HG03064 (cell line): Measurements from ENCODE around the gene RNF187.
"Not testable (repeated sequence)": the region's sequence is repeated elsewhere in the genome, so short reads cannot be mapped to it uniquely, and the experiment has no call there.

Experiments
- ATAC-seq: cut with Tn5 transposase; IDR thresholded peaks from one replicate; pipeline ENCODE4 v1.9.1; 2021; ENCODE audit warnings: low read depth; ENCODE audit not compliant: unreplicated experiment

Gene RNF187

GRCh38 chr1:228483789-228484188 lies 3.4 kb upstream of the RNF187 start:
- ATAC-seq = no peak

- ATAC-seq = peak; percentile 54
These were observed 416 bp upstream of the RNF187 start for GRCh38 chr1:228486596-228487335.

- no peak for ATAC-seq
These were observed 1.1 kb downstream of the RNF187 start for GRCh38 chr1:228488125-228488817.

GRCh38 chr1:228488818-228489674 lies 1.9 kb downstream of the RNF187 start:
- ATAC-seq = no peak

- no peak for ATAC-seq
These were observed 3.2 kb downstream of the RNF187 start for GRCh38 chr1:228490120-228491078.

GRCh38 chr1:228493141-228494043 lies 6.2 kb downstream of the RNF187 start:
- ATAC-seq = no peak

GRCh38 chr1:228494044-228494353 lies 6.8 kb downstream of the RNF187 start:
- ATAC-seq = no peak

GRCh38 chr1:228494391-228494790 lies 7.2 kb downstream of the RNF187 start:
- no peak for ATAC-seq

- ATAC-seq = no peak
These were observed 8.0 kb downstream of the RNF187 start for GRCh38 chr1:228494970-228495853.

GRCh38 chr1:228496084-228496483 lies 8.9 kb downstream of the RNF187 start:
- ATAC-seq = no peak

GRCh38 chr1:228496494-228496893 lies 9.3 kb downstream of the RNF187 start:
- no peak for ATAC-seq

- no peak for ATAC-seq
These were observed 10.0 kb downstream of the RNF187 start for GRCh38 chr1:228497206-228497605.

GRCh38 chr1:228497817-228498216 lies 10.6 kb downstream of the RNF187 start:
- no peak for ATAC-seq

- no peak for ATAC-seq
These were observed 13.1 kb downstream of the RNF187 start for GRCh38 chr1:228500143-228500734.

GRCh38 chr1:228500901-228501871 lies 14.0 kb downstream of the RNF187 start:
- peak; percentile 89 for ATAC-seq

- ATAC-seq = no peak
These were observed 15.3 kb downstream of the RNF187 start for GRCh38 chr1:228502522-228502921.

- ATAC-seq = not testable (repeated sequence)
These were observed 18.8 kb downstream of the RNF187 start for GRCh38 chr1:228505944-228506343.
